CD4-positive, CD25-positive, alpha-beta regulatory T cell (primary cell): ENCODE data around the gene SLC8A2. TPM values are rescaled to one million over a fixed set of nuclear protein-coding genes. Genes with fewer than 3 reads are reported as not detected.

Experiments
- ATAC-seq, 2 donors: fragments of 150-1000 bp; cut with Tn5 transposase; one replicate each; pipeline ENCODE4 v1.10.0; 2021; ENCODE audit warnings: low read depth in 2 of 2, moderate number of reproducible peaks in 2 of 2, moderate library complexity in 1 of 2
- DNase-seq, 3 donors: peaks; one replicate each; pipeline versions ENCODE4 v3.0.0 to v3.0.0-alpha.2; 2012 to 2022; ENCODE audit warnings: mixed read lengths in 1 of 3
- H3K27ac ChIP-seq: one replicate; pipeline ENCODE4 v1.7.0; 2013; ENCODE audit warnings: mild to moderate bottlenecking, low read length; ENCODE audit not compliant: insufficient read depth, poor library complexity, severe bottlenecking
- H3K27me3 ChIP-seq: one replicate; pipeline ENCODE4 v1.7.0; 2013; ENCODE audit warnings: low read length; ENCODE audit not compliant: control insufficient read depth, insufficient read depth
- H3K36me3 ChIP-seq: one replicate; pipeline ENCODE4 v1.7.0; 2013; ENCODE audit warnings: mild to moderate bottlenecking, low read length, moderate library complexity; ENCODE audit not compliant: control insufficient read depth, insufficient read depth
- H3K4me1 ChIP-seq: 2 replicates; pipeline ENCODE4 v1.7.0; 2013; ENCODE audit warnings: mild to moderate bottlenecking, low read length; ENCODE audit not compliant: insufficient read depth, control insufficient read depth, poor library complexity, severe bottlenecking
- H3K4me3 ChIP-seq: one replicate; pipeline ENCODE4 v1.7.0; 2013; ENCODE audit warnings: low read depth, mild to moderate bottlenecking, low read length, moderate library complexity
- H3K9me3 ChIP-seq, 2 experiments: 1 replicate in 1 of 2; 2 replicates in 1 of 2; pipeline ENCODE4 v1.7.0; 2013; ENCODE audit warnings: low read length in 2 of 2, mild to moderate bottlenecking in 1 of 2, moderate library complexity in 1 of 2; ENCODE audit not compliant: control insufficient read depth in 2 of 2
- H3K27ac Mint-ChIP-seq, 3 donors: one replicate each; pipeline ENCODE4 v1.8.0; 2020 to 2022; ENCODE audit warnings: mild to moderate bottlenecking in 3 of 3, mixed read lengths in 3 of 3, moderate library complexity in 2 of 3
- H3K27me3 Mint-ChIP-seq: one replicate; pipeline ENCODE4 v1.8.0; 2022; ENCODE audit warnings: mild to moderate bottlenecking, mixed read lengths
- H3K36me3 Mint-ChIP-seq: one replicate; pipeline ENCODE4 v1.8.0; 2020; ENCODE audit warnings: mixed read lengths
- H3K4me1 Mint-ChIP-seq, 4 donors: one replicate each; pipeline ENCODE4 v1.8.0; 2020 to 2022; ENCODE audit warnings: mixed read lengths in 4 of 4, mild to moderate bottlenecking in 1 of 4
- H3K4me3 Mint-ChIP-seq, 4 donors: one replicate each; pipeline ENCODE4 v1.8.0; 2020 to 2022; ENCODE audit warnings: mild to moderate bottlenecking in 4 of 4, mixed read lengths in 4 of 4, moderate library complexity in 3 of 4
- H3K9me3 Mint-ChIP-seq, 7 donors: one replicate each; pipeline ENCODE4 v1.8.0; 2020 to 2022; ENCODE audit warnings: mixed read lengths in 7 of 7, mild to moderate bottlenecking in 3 of 7, moderate library complexity in 2 of 7
- polyA plus RNA-seq, 4 donors: library from polyadenylated mRNA; unstranded; fragments of 300-500 nt; fragmentation: Illumina TruSeq; gene quantifications; one replicate each; pipeline ENCODE4 v1.2.3, GENCODE V29; 2021
- total RNA-seq: library from RNA; stranded (reverse); gene quantifications from one replicate; pipeline ENCODE4 v1.2.3, GENCODE V29; 2022

Gene SLC8A2
- total and polyA plus RNA-seq, 5 donors from 2014 or later: not detected

DNA sequence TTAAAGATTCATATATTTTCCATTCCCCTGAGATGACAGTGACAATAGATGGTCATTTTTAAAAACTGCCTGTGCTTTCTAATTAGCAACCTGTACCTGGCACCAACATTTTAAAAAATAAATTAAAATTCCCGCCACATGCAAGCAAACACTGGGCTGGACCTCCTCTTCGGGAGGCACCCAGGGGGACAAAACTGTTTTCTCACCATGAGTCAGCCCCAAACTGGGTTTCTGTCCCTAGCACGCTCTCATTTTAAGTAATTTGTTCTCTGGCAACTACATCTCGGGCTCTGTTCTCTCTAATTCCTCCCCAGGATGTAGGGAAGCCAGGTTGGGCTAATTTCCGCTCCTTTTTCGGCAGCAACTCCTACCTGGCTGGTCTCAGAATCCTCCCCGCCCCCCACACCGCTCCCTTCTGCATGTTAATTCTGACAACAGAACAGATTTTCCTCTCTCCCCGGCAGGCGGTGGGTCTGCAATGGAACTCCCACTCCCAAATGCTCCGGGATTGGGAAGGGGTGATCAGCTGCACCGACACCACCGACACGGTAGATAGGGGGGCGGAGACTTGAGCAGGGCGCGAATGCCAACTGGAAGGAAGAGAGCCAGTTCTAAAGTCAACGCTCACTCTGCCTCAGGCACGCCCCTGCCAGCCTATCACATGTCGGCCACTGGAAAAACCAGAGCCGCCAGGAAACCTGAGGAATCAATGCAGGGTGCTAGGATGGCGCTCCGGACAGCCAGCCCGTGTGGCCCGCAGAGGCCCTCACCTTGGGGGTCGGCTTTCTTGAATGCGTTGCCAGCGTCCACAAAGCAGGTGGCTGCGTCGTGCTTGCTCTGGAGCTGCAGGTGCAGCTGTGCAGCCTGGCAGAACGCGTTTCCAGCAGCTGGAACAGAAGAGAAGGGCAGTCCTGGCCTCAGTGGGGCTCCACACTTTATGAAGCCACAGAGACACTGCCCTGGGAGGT lies 28.5 kb upstream of the SLC8A2 start:
- DNase-seq (no peak), ATAC-seq (no peak)
- Histone ChIP-seq H3K9me3 (no peaks in the 10 kb centered on the region), H3K27ac (no peak overlapping the region), H3K4me1 (no peaks in the 10 kb centered on the region), H3K27me3 (no peaks in the 10 kb centered on the region), H3K36me3 (peaks cover 68% of the 10 kb centered on the region), H3K4me3 (no peak overlapping the region)
- H3K4me3 Mint-ChIP-seq: peak overlapping the region in 1 of 4 donors; percentile 22
- H3K9me3 Mint-ChIP-seq: no peaks in the 10 kb centered on the region
- H3K36me3 Mint-ChIP-seq: peaks cover 18% of the 10 kb centered on the region
- no peak overlapping the region for H3K27ac Mint-ChIP-seq
- no peaks in the 10 kb centered on the region for H3K27me3 Mint-ChIP-seq
- H3K4me1 Mint-ChIP-seq: peaks cover 0 to 18% (median 8%) of the 10 kb centered on the region in 4 donors

DNA sequence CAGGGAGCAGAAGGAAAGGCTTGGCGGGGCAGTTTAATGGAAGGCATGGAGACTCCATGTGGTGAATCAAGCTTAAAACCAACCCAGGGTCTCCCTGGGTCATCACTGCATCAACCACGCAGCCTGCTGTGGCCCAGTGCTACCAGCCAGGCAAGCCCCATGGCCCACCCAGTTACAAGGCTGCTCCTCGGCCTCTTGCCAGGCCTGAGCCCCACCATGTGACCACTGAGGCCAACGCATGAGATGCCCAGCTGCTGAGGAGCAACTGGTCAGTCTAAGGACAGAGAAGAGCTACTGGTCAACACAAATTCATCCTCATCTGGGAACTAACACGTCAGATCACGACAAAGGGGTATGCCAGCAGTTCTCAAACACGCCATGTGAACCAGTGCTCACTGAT lies 27.7 kb upstream of the SLC8A2 start:
- no peaks in the 10 kb centered on the region for H3K27me3 ChIP-seq
- H3K9me3 ChIP-seq: no peaks in the 10 kb centered on the region
- peaks cover 71% of the 10 kb centered on the region for H3K36me3 ChIP-seq
- Mint-ChIP-seq H3K4me3 (no peak overlapping the region), H3K4me1 (peaks cover 0 to 15% (median 7%) of the 10 kb centered on the region in 4 donors), H3K27ac (no peak overlapping the region), H3K27me3 (no peaks in the 10 kb centered on the region), H3K36me3 (peaks cover 12% of the 10 kb centered on the region), H3K9me3 (no peaks in the 10 kb centered on the region)
- DNase-seq: no peak
- H3K27ac ChIP-seq: no peak overlapping the region
- no peak for ATAC-seq
- no peak overlapping the region for H3K4me3 ChIP-seq
- H3K4me1 ChIP-seq: no peaks in the 10 kb centered on the region

DNA sequence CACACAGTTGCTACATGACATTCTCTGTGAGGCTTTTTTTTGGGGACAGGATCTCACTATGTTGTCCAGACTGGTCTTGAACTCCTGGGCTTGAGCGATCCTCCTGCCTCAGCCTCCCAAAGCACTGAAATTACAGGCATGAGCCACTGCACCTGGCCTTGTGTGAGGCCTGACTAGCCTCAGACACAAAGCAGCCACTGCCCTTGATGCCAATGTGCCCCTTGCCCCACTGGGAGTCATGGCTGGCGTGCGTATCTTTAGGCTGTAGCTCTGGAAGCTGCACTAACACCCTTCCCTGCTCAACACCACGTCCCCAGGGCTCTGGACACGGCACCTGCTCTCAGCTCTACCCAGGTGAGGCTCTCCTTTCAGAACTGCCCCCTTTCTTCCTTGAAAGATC lies 26.9 kb upstream of the SLC8A2 start:
- no peak for ATAC-seq
- H3K9me3 ChIP-seq: no peaks in the 10 kb centered on the region
- Mint-ChIP-seq H3K4me1 (peaks cover 0 to 15% (median 7%) of the 10 kb centered on the region in 4 donors), H3K27ac (peak overlapping the region in 1 of 3 donors; percentile 48), H3K27me3 (no peaks in the 10 kb centered on the region), H3K9me3 (no peaks in the 10 kb centered on the region), H3K36me3 (peaks cover 13% of the 10 kb centered on the region), H3K4me3 (peak overlapping the region in 1 of 4 donors; percentile 17)
- no peak for DNase-seq
- H3K27me3 ChIP-seq: no peaks in the 10 kb centered on the region
- no peak overlapping the region for H3K27ac ChIP-seq
- H3K36me3 ChIP-seq: peaks cover 72% of the 10 kb centered on the region
- H3K4me3 ChIP-seq: no peak overlapping the region
- H3K4me1 ChIP-seq: no peaks in the 10 kb centered on the region

DNA sequence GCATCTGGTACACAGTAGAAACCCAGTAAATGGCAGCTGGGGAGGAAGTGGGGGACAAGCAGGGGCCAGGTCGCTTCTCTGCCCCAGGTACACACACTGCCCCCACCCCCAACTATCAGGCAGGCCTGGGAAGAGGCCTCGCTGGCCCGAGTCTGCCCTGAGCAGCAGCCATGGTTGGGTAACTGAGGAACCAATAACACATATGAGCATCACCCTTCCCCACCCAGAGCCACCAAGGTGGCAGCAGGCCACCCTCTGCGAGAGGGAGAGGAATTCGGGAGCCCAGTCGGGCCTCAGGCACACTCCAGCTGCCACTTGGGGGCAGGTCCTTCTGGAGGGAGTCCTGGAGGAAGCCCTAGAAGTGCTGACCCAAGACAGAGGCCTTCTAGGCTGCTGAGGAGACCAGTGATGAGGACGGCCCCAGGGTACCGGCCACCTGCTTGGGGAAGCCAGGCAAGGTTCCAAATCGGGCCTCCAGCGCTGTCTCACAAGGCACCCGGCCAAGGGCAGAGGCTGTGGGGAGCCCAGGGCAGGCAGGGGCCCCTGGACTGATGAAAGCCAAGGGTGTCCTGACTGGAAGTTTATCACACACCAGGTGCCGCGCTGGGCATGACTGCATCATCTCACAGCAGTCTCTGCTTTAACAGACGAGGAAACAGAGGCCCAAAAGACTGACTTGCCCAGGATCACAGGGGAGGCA lies 26.3 kb upstream of the SLC8A2 start:
- Mint-ChIP-seq H3K36me3 (peaks cover 16% of the 10 kb centered on the region), H3K4me1 (peaks cover 0 to 14% (median 6%) of the 10 kb centered on the region in 4 donors), H3K9me3 (no peaks in the 10 kb centered on the region), H3K4me3 (no peak overlapping the region), H3K27me3 (no peaks in the 10 kb centered on the region), H3K27ac (no peak overlapping the region)
- no peaks in the 10 kb centered on the region for H3K9me3 ChIP-seq
- H3K4me3 ChIP-seq: no peak overlapping the region
- no peak overlapping the region for H3K27ac ChIP-seq
- peaks cover 70% of the 10 kb centered on the region for H3K36me3 ChIP-seq
- DNase-seq (no peak), ATAC-seq (no peak)
- H3K4me1 ChIP-seq: no peaks in the 10 kb centered on the region
- no peaks in the 10 kb centered on the region for H3K27me3 ChIP-seq

DNA sequence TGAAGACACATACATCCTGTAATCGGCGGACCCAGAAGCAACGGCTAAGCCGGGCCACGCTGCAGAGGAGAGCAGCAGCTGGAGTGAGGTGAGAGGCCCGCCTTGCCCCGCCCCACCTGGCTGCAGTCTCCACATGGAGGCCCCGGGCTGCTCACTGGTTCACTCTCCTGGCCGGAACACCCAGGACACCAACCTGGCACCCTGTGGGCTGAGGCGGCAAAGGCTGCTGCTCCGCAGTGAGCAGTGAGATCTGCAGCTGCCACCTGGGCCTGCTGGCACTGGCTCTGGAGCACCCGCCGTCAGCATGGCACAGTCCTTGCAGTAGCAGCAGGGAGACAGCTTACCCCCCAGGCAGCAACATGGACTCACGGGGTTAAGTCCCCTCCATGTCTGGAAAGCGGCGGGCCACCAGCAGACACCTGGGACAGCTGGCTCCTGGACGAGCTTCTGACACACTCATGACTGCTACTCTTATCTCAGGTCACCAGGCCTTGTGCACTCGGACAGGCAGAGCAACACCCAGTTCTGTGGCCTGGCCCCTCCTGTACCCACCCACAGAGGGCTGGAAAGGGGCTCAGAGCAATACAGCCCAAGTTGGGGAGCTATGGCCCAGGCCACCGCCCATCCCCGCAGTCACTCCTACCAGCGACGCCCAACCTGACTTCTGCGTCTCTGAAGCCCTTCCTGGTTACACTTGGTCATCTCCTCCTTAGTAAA lies 25.5 kb upstream of the SLC8A2 start:
- no peaks in the 10 kb centered on the region for H3K9me3 Mint-ChIP-seq
- peaks cover 0 to 9% (median 3%) of the 10 kb centered on the region in 4 donors for H3K4me1 Mint-ChIP-seq
- H3K36me3 Mint-ChIP-seq: peaks cover 16% of the 10 kb centered on the region
- no peak overlapping the region for H3K4me3 ChIP-seq
- H3K4me3 Mint-ChIP-seq: no peak overlapping the region
- H3K27me3 Mint-ChIP-seq: no peaks in the 10 kb centered on the region
- H3K4me1 ChIP-seq: no peaks in the 10 kb centered on the region
- no peaks in the 10 kb centered on the region for H3K27me3 ChIP-seq
- H3K27ac ChIP-seq: no peak overlapping the region
- H3K9me3 ChIP-seq: no peaks in the 10 kb centered on the region
- H3K36me3 ChIP-seq: peaks cover 65% of the 10 kb centered on the region
- ATAC-seq (no peak), DNase-seq (no peak)
- peak overlapping the region in 1 of 3 donors; percentile 55 for H3K27ac Mint-ChIP-seq

DNA sequence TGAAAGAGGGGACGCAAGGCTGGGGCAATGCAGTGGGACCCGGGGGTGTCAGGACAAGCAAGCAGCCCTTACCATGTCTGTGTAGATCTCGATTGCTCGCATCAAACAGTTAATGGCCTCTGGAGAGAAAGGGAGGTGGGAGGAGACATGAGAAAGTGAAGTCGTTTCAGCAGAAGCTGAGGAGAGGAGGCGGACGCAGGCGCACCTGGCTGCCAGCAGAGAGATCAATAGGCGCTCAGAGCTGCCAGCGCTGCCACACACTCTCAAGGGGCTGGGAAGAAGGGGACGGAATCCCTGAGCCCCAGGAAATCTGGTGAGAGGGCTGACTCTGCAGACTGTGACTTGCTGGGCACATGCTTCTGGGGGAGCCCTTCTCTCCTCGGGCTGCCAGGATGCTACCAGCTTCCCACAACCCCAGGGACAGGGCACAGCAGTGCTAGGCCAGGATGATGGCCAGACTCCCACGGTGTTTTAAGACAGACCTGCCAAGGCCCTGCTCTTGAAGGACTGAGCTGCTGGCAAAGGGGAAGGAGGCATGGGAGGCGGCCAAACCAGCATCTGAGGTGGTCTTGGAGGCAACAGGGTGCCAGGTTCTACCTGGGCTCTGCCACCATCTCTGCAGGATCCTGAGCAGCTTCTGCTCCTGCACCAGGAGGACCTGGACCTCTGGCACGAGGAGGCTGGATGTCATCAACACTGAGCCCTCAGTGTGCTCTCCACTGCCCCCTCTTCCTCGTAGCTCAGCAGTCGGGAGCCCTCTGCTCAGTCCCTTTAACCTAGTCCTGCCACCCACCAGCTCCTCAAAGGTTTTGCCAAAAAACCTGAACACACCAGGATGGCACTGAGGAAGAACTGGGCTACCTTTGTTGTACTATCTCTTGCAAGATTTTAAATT lies 24.0 kb upstream of the SLC8A2 start:
- H3K4me1 Mint-ChIP-seq: peaks cover 0 to 7% (median 3%) of the 10 kb centered on the region in 4 donors
- no peaks in the 10 kb centered on the region for H3K4me1 ChIP-seq
- H3K36me3 Mint-ChIP-seq: peaks cover 16% of the 10 kb centered on the region
- no peak for DNase-seq
- no peaks in the 10 kb centered on the region for H3K9me3 ChIP-seq
- H3K9me3 Mint-ChIP-seq: no peaks in the 10 kb centered on the region
- no peaks in the 10 kb centered on the region for H3K27me3 ChIP-seq
- no peaks in the 10 kb centered on the region for H3K27me3 Mint-ChIP-seq
- H3K4me3 Mint-ChIP-seq: no peak overlapping the region
- H3K27ac Mint-ChIP-seq: no peak overlapping the region
- H3K27ac ChIP-seq: no peak overlapping the region
- peaks cover 68% of the 10 kb centered on the region for H3K36me3 ChIP-seq
- no peak for ATAC-seq
- no peak overlapping the region for H3K4me3 ChIP-seq

DNA sequence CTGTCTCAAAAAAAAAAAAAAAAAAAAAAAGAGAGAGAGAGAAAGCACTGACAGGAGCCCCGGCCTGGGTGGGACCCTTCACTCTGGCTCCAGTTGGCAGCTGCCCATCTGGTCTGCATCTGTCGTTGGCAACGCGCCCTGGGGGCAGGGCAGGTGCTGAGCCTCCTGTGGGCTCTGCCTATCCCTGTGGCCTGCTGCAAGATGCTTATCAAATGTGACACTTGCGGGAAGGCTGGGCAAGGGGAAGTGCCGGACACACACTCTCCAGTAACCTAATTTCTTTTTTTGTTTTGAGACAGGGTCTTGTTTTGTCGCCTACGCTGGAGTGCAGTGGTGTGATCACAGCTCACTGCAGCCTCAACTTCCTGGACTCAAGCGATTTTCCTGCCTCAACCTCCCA lies 23.0 kb upstream of the SLC8A2 start:
- no peak for ATAC-seq
- DNase-seq: no peak
- peaks cover 0 to 10% (median 3%) of the 10 kb centered on the region in 4 donors for H3K4me1 Mint-ChIP-seq
- Histone ChIP-seq H3K4me1 (no peaks in the 10 kb centered on the region), H3K9me3 (no peaks in the 10 kb centered on the region), H3K4me3 (no peak overlapping the region), H3K27me3 (no peaks in the 10 kb centered on the region), H3K36me3 (peaks cover 61% of the 10 kb centered on the region), H3K27ac (no peak overlapping the region)
- no peaks in the 10 kb centered on the region for H3K9me3 Mint-ChIP-seq
- H3K27me3 Mint-ChIP-seq: no peaks in the 10 kb centered on the region
- H3K36me3 Mint-ChIP-seq: peaks cover 16% of the 10 kb centered on the region
- H3K27ac Mint-ChIP-seq: no peak overlapping the region
- H3K4me3 Mint-ChIP-seq: no peak overlapping the region
